ENCODE measurements around the gene NPY2R. TPM values are rescaled to one million over a fixed set of nuclear protein-coding genes. Genes with fewer than 3 reads are reported as not detected.

NPY2R gene
- total RNA-seq, 2 experiments from 2014 or later, result not detected

GRCh38 chr4:155220025-155220424 is 11.6 kb downstream of the NPY2R start:
- CTCF ChIA-PET, result no interaction called here
- POLR2A ChIA-PET, result no interaction called here
- Mint-ChIP-seq H3K9me3 (ENCODE audit: insufficient read depth) (no peaks in the 10 kb centered on the region), H3K4me1 (ENCODE audit: low read depth) (no peaks in the 10 kb centered on the region), H3K36me3 (ENCODE audit: low read depth) (no peaks in the 10 kb centered on the region), H3K4me3 (no peak overlapping the region), H3K27ac (no peak overlapping the region), H3K27me3 (ENCODE audit: low read depth) (no peaks in the 10 kb centered on the region)
- DNase-seq (no peak), ATAC-seq (no peak)

DNA sequence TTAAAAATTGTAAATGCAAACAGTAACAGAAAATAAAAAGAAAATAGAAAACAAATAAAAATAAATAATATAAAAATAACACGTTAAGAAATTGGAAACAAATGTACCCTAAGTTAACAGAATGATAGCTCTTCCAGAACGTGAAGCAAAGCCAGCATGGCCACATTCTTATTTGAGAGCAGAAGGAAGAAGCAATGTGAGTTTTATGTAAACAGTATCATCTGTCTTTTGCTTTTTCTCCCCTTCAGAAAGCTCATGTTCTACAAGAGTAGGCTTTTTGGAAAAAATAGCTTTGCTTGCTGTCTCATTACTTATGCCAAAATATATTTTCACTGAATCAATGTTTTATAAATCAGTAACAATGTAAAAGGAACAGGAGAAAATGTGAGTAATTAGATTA is 18.7 kb downstream of the NPY2R start:
- Mint-ChIP-seq H3K4me1 (ENCODE audit: low read depth) (no peaks in the 10 kb centered on the region), H3K36me3 (ENCODE audit: low read depth) (no peaks in the 10 kb centered on the region), H3K27me3 (ENCODE audit: low read depth) (no peaks in the 10 kb centered on the region), H3K27ac (no peak overlapping the region), H3K4me3 (no peak overlapping the region), H3K9me3 (ENCODE audit: insufficient read depth) (no peaks in the 10 kb centered on the region)
- ChIA-PET POLR2A (no interaction called here), CTCF (no interaction called here)
- ATAC-seq (no peak), DNase-seq (no peak)

- ATAC-seq (no peak), DNase-seq (no peak)
- POLR2A ChIA-PET, result no interaction called here
- Mint-ChIP-seq H3K36me3 (ENCODE audit: low read depth) (no peaks in the 10 kb centered on the region), H3K27ac (no peak overlapping the region), H3K27me3 (ENCODE audit: low read depth) (no peaks in the 10 kb centered on the region), H3K9me3 (ENCODE audit: insufficient read depth) (no peaks in the 10 kb centered on the region), H3K4me3 (no peak overlapping the region), H3K4me1 (ENCODE audit: low read depth) (no peaks in the 10 kb centered on the region)
- CTCF ChIA-PET, result no interaction called here
Observed at GRCh38 chr4:155228713-155229112, 20.3 kb downstream of the NPY2R start.

GRCh38 chr4:155232432-155232831 is 24.0 kb downstream of the NPY2R start:
- Mint-ChIP-seq H3K9me3 (ENCODE audit: insufficient read depth) (no peaks in the 10 kb centered on the region), H3K27me3 (ENCODE audit: low read depth) (no peaks in the 10 kb centered on the region), H3K4me1 (ENCODE audit: low read depth) (no peaks in the 10 kb centered on the region), H3K36me3 (ENCODE audit: low read depth) (no peaks in the 10 kb centered on the region), H3K4me3 (no peak overlapping the region), H3K27ac (no peak overlapping the region)
- CTCF ChIA-PET, result no interaction called here
- ATAC-seq (no peak), DNase-seq (no peak)
- POLR2A ChIA-PET, result no interaction called here

GRCh38 chr4:155234206-155234605 is 25.8 kb downstream of the NPY2R start:
- ATAC-seq (no peak), DNase-seq (no peak)
- no peak overlapping the region for H3K27ac Mint-ChIP-seq
- ChIA-PET POLR2A (no interaction called here), CTCF (no interaction called here)
- H3K27me3 Mint-ChIP-seq (ENCODE audit: low read depth), result no peaks in the 10 kb centered on the region
- no peaks in the 10 kb centered on the region for H3K9me3 Mint-ChIP-seq (ENCODE audit: insufficient read depth)
- no peak overlapping the region for H3K4me3 Mint-ChIP-seq
- H3K36me3 Mint-ChIP-seq (ENCODE audit: low read depth), result no peaks in the 10 kb centered on the region
- no peaks in the 10 kb centered on the region for H3K4me1 Mint-ChIP-seq (ENCODE audit: low read depth)

DNA sequence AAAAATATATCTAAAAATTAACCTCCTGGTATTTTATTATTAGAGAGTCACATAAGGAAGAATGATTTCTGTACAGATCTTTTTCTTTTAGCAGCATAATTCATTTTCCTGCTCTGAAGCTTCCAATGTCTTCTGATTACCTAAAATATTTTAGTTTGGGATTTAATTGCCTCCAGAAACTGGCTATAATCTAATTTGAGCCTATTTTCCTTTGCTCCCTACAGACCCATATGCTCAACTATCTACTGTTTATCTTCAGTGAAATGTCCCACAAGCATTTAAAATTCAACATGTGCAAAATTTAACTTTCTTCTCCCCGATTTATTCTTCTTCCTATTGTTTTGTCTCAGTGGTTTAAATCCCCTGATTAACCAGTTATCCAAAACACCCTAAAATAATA is 29.1 kb downstream of the NPY2R start:
- H3K9me3 Mint-ChIP-seq (ENCODE audit: insufficient read depth), result no peaks in the 10 kb centered on the region
- ChIA-PET CTCF (no interaction called here), POLR2A (interaction anchor here (0.5 kb wide), 1 partner anchor 19 kb away, joined by 3 read pairs; no protein-coding TSS in a partner anchor)
- DNase-seq (no peak), ATAC-seq (no peak)
- H3K4me1 Mint-ChIP-seq (ENCODE audit: low read depth), result no peaks in the 10 kb centered on the region
- H3K36me3 Mint-ChIP-seq (ENCODE audit: low read depth), result no peaks in the 10 kb centered on the region
- no peak overlapping the region for H3K4me3 Mint-ChIP-seq
- no peaks in the 10 kb centered on the region for H3K27me3 Mint-ChIP-seq (ENCODE audit: low read depth)
- H3K27ac Mint-ChIP-seq, result no peak overlapping the region

GRCh38 chr4:155241225-155241624 is 32.8 kb downstream of the NPY2R start:
- no peaks in the 10 kb centered on the region for H3K4me1 Mint-ChIP-seq (ENCODE audit: low read depth)
- ATAC-seq (no peak), DNase-seq (no peak)
- no peak overlapping the region for H3K27ac Mint-ChIP-seq
- H3K4me3 Mint-ChIP-seq, result no peak overlapping the region
- no peaks in the 10 kb centered on the region for H3K27me3 Mint-ChIP-seq (ENCODE audit: low read depth)
- H3K9me3 Mint-ChIP-seq (ENCODE audit: insufficient read depth), result no peaks in the 10 kb centered on the region
- ChIA-PET POLR2A (no interaction called here), CTCF (no interaction called here)
- no peaks in the 10 kb centered on the region for H3K36me3 Mint-ChIP-seq (ENCODE audit: low read depth)

- no peak for ATAC-seq
- Mint-ChIP-seq H3K36me3 (ENCODE audit: low read depth) (no peaks in the 10 kb centered on the region), H3K27me3 (ENCODE audit: low read depth) (no peaks in the 10 kb centered on the region), H3K27ac (no peak overlapping the region), H3K4me3 (no peak overlapping the region), H3K4me1 (ENCODE audit: low read depth) (no peaks in the 10 kb centered on the region), H3K9me3 (ENCODE audit: insufficient read depth) (no peaks in the 10 kb centered on the region)
- ChIA-PET CTCF (no interaction called here), POLR2A (no interaction called here)
- DNase-seq, result no peak
Observed at GRCh38 chr4:155241664-155242063, 33.2 kb downstream of the NPY2R start.

- no peaks in the 10 kb centered on the region for H3K27me3 Mint-ChIP-seq (ENCODE audit: low read depth)
- H3K4me1 Mint-ChIP-seq (ENCODE audit: low read depth), result no peaks in the 10 kb centered on the region
- no peak overlapping the region for H3K4me3 Mint-ChIP-seq
- no peaks in the 10 kb centered on the region for H3K36me3 Mint-ChIP-seq (ENCODE audit: low read depth)
- ChIA-PET CTCF (no interaction called here), POLR2A (no interaction called here)
- H3K9me3 Mint-ChIP-seq (ENCODE audit: insufficient read depth), result no peaks in the 10 kb centered on the region
- ATAC-seq (no peak), DNase-seq (no peak)
- no peak overlapping the region for H3K27ac Mint-ChIP-seq
Observed at GRCh38 chr4:155245105-155245504, 36.7 kb downstream of the NPY2R start.

GRCh38 chr4:155248002-155248896 is 39.8 kb downstream of the NPY2R start:
- no peaks in the 10 kb centered on the region for H3K9me3 Mint-ChIP-seq (ENCODE audit: insufficient read depth)
- H3K4me1 Mint-ChIP-seq (ENCODE audit: low read depth), result no peaks in the 10 kb centered on the region
- no peaks in the 10 kb centered on the region for H3K36me3 Mint-ChIP-seq (ENCODE audit: low read depth)
- H3K4me3 Mint-ChIP-seq, result no peak overlapping the region
- CTCF ChIA-PET, result no interaction called here
- ATAC-seq (no peak), DNase-seq (no peak)
- POLR2A ChIA-PET, result no interaction called here
- H3K27ac Mint-ChIP-seq, result no peak overlapping the region
- no peaks in the 10 kb centered on the region for H3K27me3 Mint-ChIP-seq (ENCODE audit: low read depth)

DNA sequence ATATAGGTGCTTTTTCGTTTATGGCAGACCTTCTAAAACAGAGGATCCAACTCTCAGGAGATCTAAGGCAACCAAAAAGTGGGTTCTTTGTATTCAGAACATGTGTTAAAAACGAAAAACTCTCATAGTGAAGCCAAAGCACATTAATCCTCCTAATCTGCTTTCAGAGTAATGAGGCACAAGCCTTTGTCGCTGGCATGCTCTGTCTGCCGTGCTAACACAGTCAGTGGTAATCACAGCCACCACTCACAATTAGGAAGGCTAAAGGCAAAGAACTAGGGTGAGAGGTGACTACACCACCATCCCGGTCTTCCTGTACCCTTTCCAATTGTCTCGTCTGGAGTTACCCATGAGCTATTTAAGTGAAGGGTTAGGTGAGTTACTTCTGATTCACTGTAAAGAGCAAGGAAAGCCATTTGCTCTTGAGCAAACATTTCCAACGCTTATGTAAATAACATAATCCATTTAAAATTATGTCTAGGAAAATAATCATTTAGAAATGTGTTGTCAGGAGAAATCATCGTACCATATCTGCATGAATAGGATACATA is 40.7 kb downstream of the NPY2R start:
- Mint-ChIP-seq H3K4me1 (ENCODE audit: low read depth) (no peaks in the 10 kb centered on the region), H3K27ac (no peak overlapping the region), H3K9me3 (ENCODE audit: insufficient read depth) (no peaks in the 10 kb centered on the region), H3K27me3 (ENCODE audit: low read depth) (no peaks in the 10 kb centered on the region), H3K4me3 (no peak overlapping the region), H3K36me3 (ENCODE audit: low read depth) (no peaks in the 10 kb centered on the region)
- ChIA-PET POLR2A (no interaction called here), CTCF (no interaction called here)
- DNase-seq, result no peak
- ATAC-seq, result no peak

DNA sequence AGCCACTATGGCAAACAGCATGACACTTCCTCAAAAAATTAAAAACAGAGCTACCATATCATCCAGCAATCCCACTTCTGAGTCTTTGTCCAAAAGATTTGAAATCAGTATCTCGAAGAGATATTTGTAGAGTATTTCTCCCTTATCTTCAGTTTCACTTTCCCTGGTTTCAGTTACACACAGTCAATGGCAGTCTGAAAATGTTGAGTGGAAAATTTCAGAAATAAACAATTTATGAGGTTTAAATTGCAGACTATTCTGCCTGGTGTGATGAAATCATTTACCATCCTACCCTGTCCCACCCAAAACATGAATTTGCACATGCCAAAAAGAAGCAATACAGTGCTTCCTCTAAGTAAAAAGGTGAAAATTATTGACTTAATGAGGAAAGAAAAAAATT is 43.9 kb downstream of the NPY2R start:
- DNase-seq, result no peak
- H3K36me3 Mint-ChIP-seq (ENCODE audit: low read depth), result no peaks in the 10 kb centered on the region
- no peak overlapping the region for H3K27ac Mint-ChIP-seq
- H3K27me3 Mint-ChIP-seq (ENCODE audit: low read depth), result no peaks in the 10 kb centered on the region
- H3K4me3 Mint-ChIP-seq, result no peak overlapping the region
- no peak for ATAC-seq
- no peaks in the 10 kb centered on the region for H3K4me1 Mint-ChIP-seq (ENCODE audit: low read depth)
- ChIA-PET CTCF (no interaction called here), POLR2A (no interaction called here)
- no peaks in the 10 kb centered on the region for H3K9me3 Mint-ChIP-seq (ENCODE audit: insufficient read depth)

GRCh38 chr4:155263480-155263879 is 55.0 kb downstream of the NPY2R start:
- POLR2A ChIA-PET, result no interaction called here
- H3K27ac Mint-ChIP-seq, result no peak overlapping the region

More at GRCh38 chr4:155263480-155263879, 55.0 kb downstream of the NPY2R start:
- ATAC-seq (no peak), DNase-seq (no peak)
- H3K4me1 Mint-ChIP-seq (ENCODE audit: low read depth), result no peaks in the 10 kb centered on the region
- H3K9me3 Mint-ChIP-seq (ENCODE audit: insufficient read depth), result no peaks in the 10 kb centered on the region
- H3K4me3 Mint-ChIP-seq, result no peak overlapping the region
- H3K27me3 Mint-ChIP-seq (ENCODE audit: low read depth), result no peaks in the 10 kb centered on the region
- H3K36me3 Mint-ChIP-seq (ENCODE audit: low read depth), result no peaks in the 10 kb centered on the region
- CTCF ChIA-PET, result no interaction called here

All from activated CD8-positive, alpha-beta T cell treated with anti-CD3 and anti-CD28 coated beads, Interleukin-2, amount 10 ng/mL, durations not matched to agents 7 days and 5 days (primary cell).